Endothelial cell (in vitro differentiated cells): ENCODE measurements around the gene SMPD4. TPM values are rescaled to one million over a fixed set of nuclear protein-coding genes. Genes with fewer than 3 reads are reported as not detected.
"Not testable (repeated sequence)": the region's sequence is repeated elsewhere in the genome, so short reads cannot be mapped to it uniquely, and the experiment has no call there.

ENCODE experiments used
- DNase-seq: peaks from one replicate; pipeline ENCODE4 v3.0.0; 2021; ENCODE audit warnings: low spot score
- H3K27ac Mint-ChIP-seq: one replicate; pipeline ENCODE4 v1.8.0; 2021; ENCODE audit warnings: mixed read lengths, inconsistent platforms; ENCODE audit not compliant: unreplicated experiment
- H3K27me3 Mint-ChIP-seq: one replicate; pipeline ENCODE4 v1.8.0; 2021; ENCODE audit warnings: mild to moderate bottlenecking, moderate library complexity, mixed read lengths, inconsistent platforms; ENCODE audit not compliant: unreplicated experiment
- H3K36me3 Mint-ChIP-seq: one replicate; pipeline ENCODE4 v1.8.0; 2021; ENCODE audit warnings: mild to moderate bottlenecking, low read depth, mixed read lengths, inconsistent platforms; ENCODE audit not compliant: unreplicated experiment
- H3K4me1 Mint-ChIP-seq: one replicate; pipeline ENCODE4 v1.8.0; 2021; ENCODE audit warnings: mild to moderate bottlenecking, mixed read lengths, inconsistent platforms; ENCODE audit not compliant: unreplicated experiment
- H3K4me3 Mint-ChIP-seq: one replicate; pipeline ENCODE4 v1.8.0; 2021; ENCODE audit warnings: mild to moderate bottlenecking, mixed read lengths, inconsistent platforms; ENCODE audit not compliant: unreplicated experiment
- H3K9me3 Mint-ChIP-seq: one replicate; pipeline ENCODE4 v1.8.0; 2021; ENCODE audit warnings: mixed read lengths, inconsistent platforms; ENCODE audit not compliant: unreplicated experiment
- CTCF ChIP-seq: fragments of 200-600 bp; sonication (generic); IDR thresholded peaks from one replicate; pipeline ENCODE4 v1.5.0; 2021; ENCODE audit warnings: antibody characterized with exemption; ENCODE audit not compliant: unreplicated experiment
- total RNA-seq: library from RNA; stranded (reverse); fragmentation: NEBNext Ultra II Directional; extraction: Animal tissue kit (Norgen Biotek cat#: 25700); gene quantifications from one replicate; pipeline ENCODE4 v1.2.1, GENCODE V29; 2021; ENCODE audit not compliant: unreplicated experiment

The SMPD4 gene
- total RNA-seq, 1 donor from 2014 or later: 65.6 TPM

- H3K27me3 Mint-ChIP-seq, H3K4me1 Mint-ChIP-seq, H3K9me3 Mint-ChIP-seq, H3K4me3 Mint-ChIP-seq, H3K27ac Mint-ChIP-seq, DNase-seq, H3K36me3 Mint-ChIP-seq: not testable (repeated sequence)
These were observed 21.7 kb upstream of the SMPD4 start for GRCh38 chr2:130203150-130203549.

GRCh38 chr2:130202518-130202917 is 21.1 kb upstream of the SMPD4 start:
- not testable (repeated sequence) for H3K27me3 Mint-ChIP-seq, H3K36me3 Mint-ChIP-seq, H3K27ac Mint-ChIP-seq, DNase-seq, H3K9me3 Mint-ChIP-seq, H3K4me1 Mint-ChIP-seq, H3K4me3 Mint-ChIP-seq

- no peaks in the 10 kb centered on the region for H3K36me3 Mint-ChIP-seq
- H3K27ac Mint-ChIP-seq: no peak within 1 kb of the TSS
- no peak for TF ChIP-seq CTCF
- H3K9me3 Mint-ChIP-seq: no peaks in the 10 kb centered on the region
- DNase-seq: no peak
- peaks cover 3% of the 10 kb centered on the region for H3K27me3 Mint-ChIP-seq
- H3K4me1 Mint-ChIP-seq: no peaks in the 10 kb centered on the region
- no peak within 1 kb of the TSS for H3K4me3 Mint-ChIP-seq
These were observed 16.9 kb upstream of the SMPD4 start, which contains the start of gene TUBA3E for GRCh38 chr2:130198343-130198742. TSS of gene TUBA3E (minus strand) at chr2:130198439. CDS start at chr2:130198360, 79 bp downstream.

GRCh38 chr2:130196052-130196451 is 14.7 kb upstream of the SMPD4 start:
- H3K4me3 Mint-ChIP-seq, H3K9me3 Mint-ChIP-seq, DNase-seq, H3K4me1 Mint-ChIP-seq, H3K36me3 Mint-ChIP-seq, H3K27me3 Mint-ChIP-seq, H3K27ac Mint-ChIP-seq: not testable (repeated sequence)

GRCh38 chr2:130195089-130195635 is 13.8 kb upstream of the SMPD4 start:
- H3K36me3 Mint-ChIP-seq, H3K27me3 Mint-ChIP-seq, H3K4me3 Mint-ChIP-seq, H3K4me1 Mint-ChIP-seq, H3K9me3 Mint-ChIP-seq, H3K27ac Mint-ChIP-seq, DNase-seq: not testable (repeated sequence)

GRCh38 chr2:130193824-130194223 is 12.4 kb upstream of the SMPD4 start:
- DNase-seq, H3K36me3 Mint-ChIP-seq, H3K9me3 Mint-ChIP-seq, H3K27me3 Mint-ChIP-seq, H3K27ac Mint-ChIP-seq, H3K4me3 Mint-ChIP-seq, H3K4me1 Mint-ChIP-seq: not testable (repeated sequence)

- not testable (repeated sequence) for H3K9me3 Mint-ChIP-seq, H3K4me1 Mint-ChIP-seq, H3K27me3 Mint-ChIP-seq, H3K4me3 Mint-ChIP-seq, H3K36me3 Mint-ChIP-seq, DNase-seq
- H3K27ac Mint-ChIP-seq: peak overlapping the region; percentile 12
These were observed 11.0 kb upstream of the SMPD4 start for GRCh38 chr2:130192451-130192850.

GRCh38 chr2:130191319-130191718 is 9.9 kb upstream of the SMPD4 start:
- not testable (repeated sequence) for H3K27ac Mint-ChIP-seq, H3K4me3 Mint-ChIP-seq, H3K9me3 Mint-ChIP-seq, H3K27me3 Mint-ChIP-seq, DNase-seq, H3K36me3 Mint-ChIP-seq, H3K4me1 Mint-ChIP-seq
